H1 (cell line): Measurements from ENCODE around the gene NANOGP8. TPM values are rescaled to one million over a fixed set of nuclear protein-coding genes. Genes with fewer than 3 reads are reported as not detected.

Experiments
- CTCF ChIA-PET: fragments of 300-600 bp; sonication (Branson Sonifier 250); formaldehyde crosslinking; loops from one replicate; lab custom pipeline; 2021; ENCODE audit not compliant: partially characterized antibody; lab: Charles Lee
- POLR2A ChIA-PET: fragments of 300-600 bp; sonication (Branson Sonifier 250); formaldehyde crosslinking; loops from one replicate; lab custom pipeline; 2021; ENCODE audit warnings: inconsistent platforms; ENCODE audit not compliant: partially characterized antibody; lab: Charles Lee
- DNase-seq, 2 experiments: peaks; one replicate each; pipeline versions ENCODE4 v3.0.0 to v3.0.0-alpha.2; 2010 to 2022; ENCODE audit warnings: low spot score in 2 of 2, low read depth in 1 of 2, mixed read lengths in 1 of 2
- FAIRE-seq: peaks from 2 replicates; lab custom pipeline; 2011; peaks lifted over from hg19 to GRCh38; lab: Jason Lieb, UNC
- H2AFZ ChIP-seq: 2 replicates; pipeline ENCODE4 v1.8.1; 2012; ENCODE audit warnings: low read length, inconsistent platforms
- H2AK5ac ChIP-seq: 2 replicates; pipeline ENCODE4 v1.6.1; 2013; ENCODE audit warnings: low read depth, low read length
- H2BK120ac ChIP-seq: replicated peaks from 2 replicates; pipeline ENCODE3; 2013; ENCODE audit warnings: low read depth, low read length, inconsistent platforms
- H2BK12ac ChIP-seq: 2 replicates; pipeline ENCODE4 v1.6.1; 2013; ENCODE audit warnings: low read depth, low read length
- H2BK15ac ChIP-seq: 2 replicates; pipeline ENCODE4 v1.6.1; 2013; ENCODE audit warnings: low read length
- H2BK20ac ChIP-seq: 2 replicates; pipeline ENCODE4 v1.6.1; 2013; ENCODE audit warnings: low read length
- H2BK5ac ChIP-seq: 2 replicates; pipeline ENCODE4 v1.6.1; 2013; ENCODE audit warnings: low read depth, low read length
- H3K14ac ChIP-seq: 2 replicates; pipeline ENCODE4 v1.6.1; 2013; ENCODE audit warnings: inconsistent platforms; ENCODE audit not compliant: insufficient read length
- H3K18ac ChIP-seq: 2 replicates; pipeline ENCODE4 v1.6.1; 2013; ENCODE audit warnings: low read length; ENCODE audit errors: extremely low read depth
- H3K23ac ChIP-seq: 2 replicates; pipeline ENCODE4 v1.6.1; 2013; ENCODE audit warnings: inconsistent platforms; ENCODE audit not compliant: insufficient read length
- H3K23me2 ChIP-seq: 2 replicates; pipeline ENCODE4 v1.6.1; 2013; ENCODE audit warnings: low read depth, low read length
- H3K27ac ChIP-seq: 2 replicates; pipeline ENCODE4 v1.6.1; 2011; ENCODE audit warnings: low read depth, low read length, inconsistent platforms
- H3K27me3 ChIP-seq, 4 experiments: replicated peaks in 1 of 4; 1 replicate in 1 of 4; 2 replicates in 3 of 4; pipeline versions ENCODE4 v1.6.1 to v1.8.1; 2011 to 2013; ENCODE audit warnings: low read length in 3 of 4, mild to moderate bottlenecking in 3 of 4, inconsistent platforms in 2 of 4, mixed read lengths in 2 of 4, moderate library complexity in 1 of 4; ENCODE audit not compliant: control insufficient read depth in 3 of 4, insufficient read depth in 3 of 4; ENCODE audit errors: extremely low read depth in 1 of 4
- H3K36me3 ChIP-seq, 4 experiments: 2 replicates each; pipeline versions ENCODE4 v1.6.1 to v1.8.1; 2011 to 2013; ENCODE audit warnings: mild to moderate bottlenecking in 4 of 4, low read length in 3 of 4, moderate library complexity in 2 of 4, control low read depth in 1 of 4, inconsistent platforms in 1 of 4; ENCODE audit not compliant: insufficient read depth in 4 of 4, control insufficient read depth in 2 of 4
- H3K4ac ChIP-seq: replicated peaks from 2 replicates; pipeline ENCODE3; 2013; ENCODE audit warnings: low read length, low read depth, mixed read lengths, inconsistent platforms; ENCODE audit not compliant: insufficient read length
- H3K4me1 ChIP-seq, 4 experiments: replicated peaks in 1 of 4; 1 replicate in 1 of 4; 2 replicates in 3 of 4; pipeline versions ENCODE4 v1.6.1 to v1.8.1; 2011 to 2013; ENCODE audit warnings: low read length in 3 of 4, inconsistent platforms in 2 of 4, mixed read lengths in 1 of 4; ENCODE audit not compliant: insufficient read depth in 4 of 4, control insufficient read depth in 3 of 4
- H3K4me2 ChIP-seq, 2 experiments: 2 replicates each; pipeline versions ENCODE4 v1.6.1 to v1.8.1; 2011 to 2013; ENCODE audit warnings: low read depth in 2 of 2, low read length in 2 of 2, control low read depth in 1 of 2, inconsistent platforms in 1 of 2, mild to moderate bottlenecking in 1 of 2; ENCODE audit not compliant: insufficient read depth in 1 of 2
- H3K4me3 ChIP-seq, 4 experiments: fragments of 200-600, 300-600 bp in 1 of 4; sonication (generic), shearing (Covaris generic), sonication (Bioruptor Twin) in 1 of 4; 2 replicates each; pipeline versions ENCODE4 v1.5.1 to v1.8.1; 2011 to 2016; ENCODE audit warnings: low read length in 4 of 4, low read depth in 3 of 4, control low read depth in 2 of 4, inconsistent platforms in 2 of 4, mild to moderate bottlenecking in 2 of 4, mixed read lengths in 1 of 4, moderate library complexity in 1 of 4; ENCODE audit not compliant: insufficient read depth in 2 of 4; ENCODE audit errors: extremely low read depth in 1 of 4
- H3K56ac ChIP-seq: replicated peaks from 2 replicates; pipeline ENCODE3; 2013; ENCODE audit warnings: low read depth, mild to moderate bottlenecking, mixed read lengths, low read length, inconsistent platforms; ENCODE audit not compliant: insufficient read length
- H3K79me1 ChIP-seq: 2 replicates; pipeline ENCODE4 v1.6.1; 2013; ENCODE audit warnings: low read depth, low read length, control low read depth
- H3K79me2 ChIP-seq, 2 experiments: 2 replicates each; pipeline versions ENCODE4 v1.6.1 to v1.8.1; 2012 to 2013; ENCODE audit warnings: low read length in 2 of 2, mild to moderate bottlenecking in 2 of 2, inconsistent platforms in 1 of 2; ENCODE audit not compliant: insufficient read depth in 2 of 2, control insufficient read depth in 1 of 2
- H3K9ac ChIP-seq, 4 experiments: replicated peaks in 1 of 4; 1 replicate in 1 of 4; 2 replicates in 3 of 4; pipeline versions ENCODE4 v1.6.1 to v1.8.1; 2011 to 2013; ENCODE audit warnings: low read depth in 3 of 4, low read length in 3 of 4, control low read depth in 2 of 4, mild to moderate bottlenecking in 2 of 4, moderate library complexity in 2 of 4, inconsistent platforms in 1 of 4; ENCODE audit errors: extremely low read depth in 1 of 4
- H3K9me3 ChIP-seq, 2 experiments: 2 replicates each; pipeline versions ENCODE4 v1.6.1 to v1.8.1; 2012 to 2013; ENCODE audit warnings: mild to moderate bottlenecking in 2 of 2, moderate library complexity in 2 of 2, control low read depth in 1 of 2, inconsistent platforms in 1 of 2, low read depth in 1 of 2, low read length in 1 of 2, mixed read lengths in 1 of 2; ENCODE audit not compliant: insufficient read depth in 2 of 2
- H4K20me1 ChIP-seq, 2 experiments: replicated peaks in 1 of 2; 2 replicates each; pipeline versions ENCODE3 to v1.8.1; 2011 to 2013; ENCODE audit warnings: inconsistent platforms in 2 of 2, low read length in 2 of 2, mild to moderate bottlenecking in 1 of 2; ENCODE audit not compliant: insufficient read depth in 2 of 2, control insufficient read depth in 1 of 2
- H4K5ac ChIP-seq: 2 replicates; pipeline ENCODE4 v1.6.1; 2013; ENCODE audit warnings: low read length, low read depth, mixed read lengths, inconsistent platforms; ENCODE audit not compliant: insufficient read length
- H4K8ac ChIP-seq: 2 replicates; pipeline ENCODE4 v1.8.0; 2013; ENCODE audit warnings: mild to moderate bottlenecking, moderate library complexity, low read length, inconsistent platforms; ENCODE audit not compliant: insufficient read depth; ENCODE audit errors: extremely low read depth
- H4K91ac ChIP-seq: replicated peaks from 2 replicates; pipeline ENCODE3; 2013; ENCODE audit warnings: low read length, mixed read lengths, inconsistent platforms; ENCODE audit not compliant: insufficient read length
- CHD2 ChIP-seq: IDR thresholded peaks from 2 replicates; pipeline ENCODE4 v1.6.1; 2012; ENCODE audit warnings: low read length, improper control_type of control experiment
- CTBP2 ChIP-seq: IDR thresholded peaks from 2 replicates; pipeline ENCODE4 v1.7.0; 2011; ENCODE audit warnings: borderline replicate concordance, mild to moderate bottlenecking, moderate library complexity, mixed read lengths, low read length; ENCODE audit not compliant: insufficient read depth, insufficient read length
- EGR1 ChIP-seq: IDR thresholded peaks from 2 replicates; pipeline ENCODE4 v1.6.1; 2011; ENCODE audit warnings: low read depth, low read length, borderline replicate concordance
- JUND ChIP-seq: IDR thresholded peaks from 2 replicates; pipeline ENCODE4 v1.6.1; 2011; ENCODE audit warnings: mild to moderate bottlenecking, improper control_type of control experiment, low read length
- KDM1A ChIP-seq: fragments of 200-600, 300-600 bp; sonication (generic); IDR thresholded peaks from 2 replicates; pipeline ENCODE4 v1.7.1; 2016; ENCODE audit warnings: mild to moderate bottlenecking, low read length, borderline replicate concordance
- KDM4A ChIP-seq: IDR thresholded peaks from one replicate; pipeline ENCODE4 v1.7.1; 2012; ENCODE audit warnings: low read depth, mild to moderate bottlenecking, moderate library complexity, low read length, inconsistent platforms; ENCODE audit not compliant: severe bottlenecking
- MAX ChIP-seq: IDR thresholded peaks from 2 replicates; pipeline ENCODE4 v1.6.1; 2012; ENCODE audit warnings: inconsistent platforms
- NRF1 ChIP-seq: IDR thresholded peaks from 2 replicates; pipeline ENCODE4 v1.6.1; 2011; ENCODE audit warnings: mild to moderate bottlenecking, low read depth, low read length, improper control_type of control experiment
- RAD21 ChIP-seq, 2 experiments: IDR thresholded peaks in 1 of 2; conservative IDR thresholded peaks in 1 of 2; 2 replicates each; pipeline ENCODE4 v1.6.1; 2011; ENCODE audit warnings: low read depth in 2 of 2, low read length in 2 of 2, improper control_type of control experiment in 1 of 2, inconsistent platforms in 1 of 2, mild to moderate bottlenecking in 1 of 2, moderate library complexity in 1 of 2
- SIRT6 ChIP-seq: IDR thresholded peaks from one replicate; pipeline ENCODE4 v1.7.1; 2012; ENCODE audit warnings: low read length, inconsistent platforms
- SIX5 ChIP-seq: IDR thresholded peaks from 2 replicates; pipeline ENCODE4 v1.6.1; 2011; ENCODE audit warnings: mild to moderate bottlenecking, low read depth, low read length
- SP4 ChIP-seq: IDR thresholded peaks from 2 replicates; pipeline ENCODE4 v1.6.1; 2012; ENCODE audit warnings: low read length, inconsistent platforms
- SUZ12 ChIP-seq: fragments of 200-600 bp; sonication (generic); IDR thresholded peaks from 2 replicates; pipeline ENCODE4 v1.6.1; 2012; ENCODE audit warnings: mild to moderate bottlenecking, inconsistent platforms, low read length, moderate library complexity, mixed read lengths
- YY1 ChIP-seq: IDR thresholded peaks from 2 replicates; pipeline ENCODE4 v1.6.1; 2011; ENCODE audit warnings: low read depth, mild to moderate bottlenecking, low read length
- WGBS, 2 experiments: shearing (Covaris generic) in 1 of 2; methylation state at CpG; one replicate each; pipeline versions ENCODE4 v1.1.6 to v1.1.7; 2013 to 2015; ENCODE audit warnings: low lambda C conversion rate in 2 of 2, mixed read lengths in 2 of 2, inconsistent platforms in 1 of 2, low coverage in 1 of 2, missing lambda C conversion rate in 1 of 2; ENCODE audit not compliant: insufficient replicate concordance in 2 of 2, insufficient coverage in 1 of 2, insufficient read length in 1 of 2; ENCODE audit errors: extremely low coverage in 1 of 2, missing lambda C conversion rate in 1 of 2; 5-methylcytosine and 5-hydroxymethylcytosine counted together
- polyA plus RNA-seq, 7 experiments: library from polyadenylated mRNA; depleted of rRNA in 3 of 7; stranded (reverse) in 5 of 7; unstranded in 2 of 7; fragments of >200 nt in 5 of 7; fragments of 200-250 nt in 2 of 7; gene quantifications; 1 replicate in 5 of 7; 2 replicates in 1 of 7; 4 replicates in 1 of 7; pipeline versions ENCODE4 v1.2.1 to v1.2.3, GENCODE V29; 2011 to 2013; ENCODE audit warnings: missing spikeins in 2 of 7, mixed read lengths in 2 of 7
- total RNA-seq: library from RNA; stranded (reverse); fragmentation: NEBNext Ultra II Directional; extraction: Animal tissue kit (Norgen Biotek cat#: 25700); gene quantifications from 2 replicates; pipeline ENCODE4 v1.2.1, GENCODE V29; 2021

Gene NANOGP8
- total and polyA plus RNA-seq, 2 of the 8 experiments (the other 6 are each of a cell fraction or from before 2014, with no cell fraction given) = 23.3 to 40.6 TPM

- H3K23ac ChIP-seq = no peak overlapping the region
- no peak overlapping the region for H2BK20ac ChIP-seq
- no peak overlapping the region for H4K5ac ChIP-seq
- H3K79me1 ChIP-seq = no peaks in the 10 kb centered on the region
- no peak overlapping the region for H3K14ac ChIP-seq
- H3K18ac ChIP-seq = no peak overlapping the region
- no peak overlapping the region for H2BK12ac ChIP-seq
- no peak overlapping the region for H3K4me3 ChIP-seq
- no peak overlapping the region for H2BK5ac ChIP-seq
- H3K27ac ChIP-seq = no peak overlapping the region
- no peak overlapping the region for H2AK5ac ChIP-seq
- ChIA-PET POLR2A (no interaction called here), CTCF (no interaction called here)
- H3K4me2 ChIP-seq = no peak overlapping the region
- no peaks in the 10 kb centered on the region for H3K27me3 ChIP-seq
- H3K4ac ChIP-seq = no peak overlapping the region
- H4K91ac ChIP-seq = no peak overlapping the region
- H2BK15ac ChIP-seq = no peak overlapping the region
- no peak overlapping the region for H2BK120ac ChIP-seq
- no peak overlapping the region for H2AFZ ChIP-seq
- no peak overlapping the region for H4K8ac ChIP-seq
- no peaks in the 10 kb centered on the region; the same call in 1 of the 2 replicates for H3K23me2 ChIP-seq
- no peak overlapping the region for H3K9ac ChIP-seq
- no peaks in the 10 kb centered on the region for H3K4me1 ChIP-seq
- DNase-seq = no peak
- WGBS, 2 experiments = 96% methylated on average over 1 of the region's 1 CpG; no CpG with 5 or more reads in 1 of the 2 experiments
- no peak for FAIRE-seq
- H3K9me3 ChIP-seq = 0 out of 4 replicates have a peak, but pooled peaks cover 0 to 2% of the 10 kb centered on the region in 2 experiments
- H3K56ac ChIP-seq = no peak overlapping the region
- TF ChIP-seq MAX (no peak), KDM4A (no peak), CTBP2 (no peak), KDM1A (no peak), JUND (no peak), CHD2 (no peak), NRF1 (no peak), SIX5 (no peak), SIRT6 (no peak), YY1 (no peak), RAD21 (IDR thresholded peaks at IDR 0.05 in 1 of 2, conservative IDR thresholded peaks at IDR 0.05 in 1 of 2; ENCODE audit: low read depth in 2 of 2, low read length in 2 of 2) (no peak), SP4 (no peak), EGR1 (no peak), SUZ12 (no peak)
- no peaks in the 10 kb centered on the region for H4K20me1 ChIP-seq
- H3K36me3 ChIP-seq = no peaks in the 10 kb centered on the region
- no peaks in the 10 kb centered on the region for H3K79me2 ChIP-seq
Observed at GRCh38 chr15:35134299-35134698, 49.2 kb upstream of the NANOGP8 start.
